AG04449 (cell line): ENCODE data around the gene FRMD3.

Experiments used
- CTCF ChIA-PET: fragments of 350-600 bp; formaldehyde crosslinking; extraction: SDS; loops from one replicate; lab custom pipeline; 2021; ENCODE audit warnings: antibody characterized with exemption; lab: Yijun Ruan, JAX
- POLR2A ChIA-PET: fragments of 400-600, 350-600 bp; formaldehyde crosslinking; extraction: SDS; loops from one replicate; lab custom pipeline; 2020; ENCODE audit warnings: antibody characterized with exemption, inconsistent platforms; lab: Yijun Ruan, JAX
- DNase-seq: peaks from one replicate; pipeline ENCODE4 v3.0.0-alpha.2; 2010; ENCODE audit warnings: low read depth, low spot score
- H3K4me3 ChIP-seq: 2 replicates; pipeline ENCODE4 v1.5.1; 2011; ENCODE audit warnings: low read depth, mild to moderate bottlenecking, control low read depth, low read length
- TF ChIP-seq, protein P1 (sequence below): IDR thresholded peaks from one replicate; pipeline ENCODE4 v1.5.1; 2011; ENCODE audit warnings: mild to moderate bottlenecking, moderate library complexity, low read length, control low read depth, inconsistent platforms; ENCODE audit not compliant: insufficient read depth; ENCODE audit errors: missing control alignments

FRMD3 gene

DNA sequence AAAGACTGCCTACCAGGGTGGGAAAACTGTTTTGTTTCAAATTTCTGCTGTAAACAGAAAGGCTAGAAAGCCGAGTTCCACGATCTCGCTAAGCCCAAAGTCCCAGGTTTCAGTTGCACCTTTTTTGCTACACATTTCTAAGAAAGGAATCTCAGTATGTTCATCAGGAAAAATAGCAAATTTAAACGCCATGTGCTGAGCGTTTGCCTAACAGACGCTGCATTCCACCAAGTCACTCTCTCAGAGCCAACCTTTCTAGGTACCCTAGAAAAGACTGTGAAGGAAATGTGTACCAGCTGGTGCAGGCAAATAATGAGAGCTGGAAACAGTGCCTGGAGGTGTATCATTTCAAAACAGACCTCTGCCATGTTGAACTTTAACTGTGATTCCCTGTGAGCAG is 71.8 kb downstream of the FRMD3 start:
- CTCF ChIA-PET: no interaction called here

DNA sequence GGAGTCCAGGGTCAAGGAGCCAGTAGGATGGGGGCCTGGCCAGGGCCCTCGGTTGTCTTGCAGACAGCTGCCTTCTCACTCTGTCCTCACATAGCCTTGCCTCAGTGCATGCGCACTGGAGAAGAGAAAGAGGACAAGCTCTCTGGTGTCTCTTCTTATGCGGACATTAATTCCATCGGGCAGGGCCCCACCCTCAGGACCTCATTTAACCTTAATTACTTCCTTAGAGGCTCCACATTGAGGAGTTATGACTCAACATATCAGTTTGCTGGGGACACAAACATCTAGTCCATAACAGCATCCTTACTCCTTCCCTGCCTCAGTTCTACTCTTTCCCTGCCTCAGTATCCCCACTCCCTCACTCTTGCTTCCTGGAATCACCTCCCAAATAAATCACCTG is 78.4 kb downstream of the FRMD3 start:
- no peak for DNase-seq
- ChIA-PET CTCF (no interaction called here), POLR2A (no interaction called here)
- no peak overlapping the region for H3K4me3 ChIP-seq
- TF ChIP-seq, protein P1, sequence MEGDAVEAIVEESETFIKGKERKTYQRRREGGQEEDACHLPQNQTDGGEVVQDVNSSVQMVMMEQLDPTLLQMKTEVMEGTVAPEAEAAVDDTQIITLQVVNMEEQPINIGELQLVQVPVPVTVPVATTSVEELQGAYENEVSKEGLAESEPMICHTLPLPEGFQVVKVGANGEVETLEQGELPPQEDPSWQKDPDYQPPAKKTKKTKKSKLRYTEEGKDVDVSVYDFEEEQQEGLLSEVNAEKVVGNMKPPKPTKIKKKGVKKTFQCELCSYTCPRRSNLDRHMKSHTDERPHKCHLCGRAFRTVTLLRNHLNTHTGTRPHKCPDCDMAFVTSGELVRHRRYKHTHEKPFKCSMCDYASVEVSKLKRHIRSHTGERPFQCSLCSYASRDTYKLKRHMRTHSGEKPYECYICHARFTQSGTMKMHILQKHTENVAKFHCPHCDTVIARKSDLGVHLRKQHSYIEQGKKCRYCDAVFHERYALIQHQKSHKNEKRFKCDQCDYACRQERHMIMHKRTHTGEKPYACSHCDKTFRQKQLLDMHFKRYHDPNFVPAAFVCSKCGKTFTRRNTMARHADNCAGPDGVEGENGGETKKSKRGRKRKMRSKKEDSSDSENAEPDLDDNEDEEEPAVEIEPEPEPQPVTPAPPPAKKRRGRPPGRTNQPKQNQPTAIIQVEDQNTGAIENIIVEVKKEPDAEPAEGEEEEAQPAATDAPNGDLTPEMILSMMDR: no peak

More for the DNA sequence above, 71.8 kb downstream of the FRMD3 start:
- POLR2A ChIA-PET: no interaction called here
- H3K4me3 ChIP-seq: no peak overlapping the region
- TF ChIP-seq, protein P1: no peak
- no peak for DNase-seq

DNA sequence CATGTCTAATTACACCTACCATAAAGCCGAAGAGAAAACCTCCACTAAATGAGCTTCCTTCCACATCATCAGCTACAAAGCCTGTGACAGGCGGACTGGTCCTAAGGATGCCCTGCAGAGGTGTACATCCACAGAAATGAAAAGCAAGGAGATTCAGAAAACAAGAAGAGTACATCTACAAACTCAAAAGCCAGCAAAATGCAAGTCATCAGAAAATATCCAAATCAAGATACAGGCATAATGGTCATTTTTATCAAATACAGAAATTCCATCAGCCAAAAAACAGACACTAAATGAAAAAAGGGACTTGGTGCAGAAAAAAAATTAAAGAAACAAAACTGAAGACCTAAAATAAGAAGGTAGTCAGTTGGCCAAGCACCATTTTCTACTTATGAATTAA is 79.7 kb downstream of the FRMD3 start:
- POLR2A ChIA-PET: no interaction called here
- TF ChIP-seq, protein P1: no peak

DNA sequence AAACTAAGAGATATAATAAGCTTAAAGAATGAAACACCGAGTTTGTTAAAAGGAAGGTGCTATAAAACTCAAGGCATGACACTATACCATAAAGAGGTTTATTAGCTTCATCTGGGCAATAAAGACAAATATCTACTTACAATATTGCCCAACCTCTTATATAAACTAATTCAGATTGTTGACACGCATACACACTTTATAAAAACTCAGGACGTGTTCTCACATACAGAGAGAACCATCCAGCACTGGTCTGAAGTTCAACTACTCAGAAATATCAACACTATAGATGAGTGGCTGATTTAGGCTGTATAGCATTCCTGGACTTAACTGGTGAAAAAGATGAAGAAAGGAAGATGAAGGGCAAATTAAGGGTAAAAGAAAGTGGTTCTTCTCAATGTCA is 81.2 kb downstream of the FRMD3 start:
- ChIA-PET CTCF (no interaction called here), POLR2A (no interaction called here)
- no peak for DNase-seq
- no peak overlapping the region for H3K4me3 ChIP-seq
- TF ChIP-seq, protein P1: no peak

More for the DNA sequence above, 79.7 kb downstream of the FRMD3 start:
- DNase-seq: no peak
- H3K4me3 ChIP-seq: no peak overlapping the region
- CTCF ChIA-PET: interaction anchor here (0.7 to 1.2 kb wide), 2 partner anchors 64 to 124 kb away, joined by 4 read pairs; no protein-coding TSS in a partner anchor

DNA sequence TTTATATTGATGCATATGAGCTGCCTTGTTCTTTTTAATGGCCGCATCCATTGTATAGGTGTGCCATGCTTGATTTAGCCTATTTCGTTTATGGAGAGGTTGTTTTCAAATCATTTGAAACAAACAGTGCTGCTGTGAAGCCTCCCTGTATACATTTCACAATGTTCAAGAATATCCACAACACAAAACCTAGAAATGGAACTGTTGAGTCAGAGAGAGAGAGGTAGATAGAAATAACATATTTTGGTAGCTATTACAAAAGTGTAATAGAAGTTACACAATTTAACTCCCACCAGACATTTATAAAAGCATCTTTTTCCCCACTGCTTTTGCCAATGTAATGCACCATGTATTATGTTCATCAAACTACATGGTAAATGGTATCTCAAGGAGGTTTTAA is 82.0 kb downstream of the FRMD3 start:
- ChIA-PET POLR2A (no interaction called here), CTCF (no interaction called here)
- DNase-seq: no peak

DNA sequence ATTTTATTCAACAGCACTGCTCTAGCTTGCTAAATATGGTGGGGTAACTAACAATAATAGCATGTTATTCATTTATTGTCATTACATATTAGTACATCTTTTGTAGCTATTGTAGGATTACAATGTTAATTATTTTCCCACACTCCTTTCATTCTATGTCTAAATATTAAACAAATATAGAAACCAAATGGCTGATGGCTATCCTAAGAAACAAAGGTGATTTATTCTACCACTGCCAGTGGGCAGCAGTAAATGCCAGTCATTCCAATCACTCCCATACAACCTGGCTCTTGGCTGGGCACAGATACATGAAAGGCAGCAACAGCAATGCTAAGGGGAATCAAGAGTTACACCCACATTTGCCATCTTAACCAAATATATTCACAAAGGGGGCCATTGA is 84.1 kb downstream of the FRMD3 start:
- ChIA-PET CTCF (no interaction called here), POLR2A (no interaction called here)
- H3K4me3 ChIP-seq: no peak overlapping the region
- TF ChIP-seq, protein P1: no peak
- no peak for DNase-seq

More for the DNA sequence above, 82.0 kb downstream of the FRMD3 start:
- TF ChIP-seq, protein P1: no peak
- no peak overlapping the region for H3K4me3 ChIP-seq
